Activated CD8-positive, alpha-beta memory T cell treated with anti-CD3 and anti-CD28 coated beads for 4 hours (primary cell): ENCODE results near the gene KIF20B.
A peak's percentile ranks its signal among the peaks of the same experiment; 100 is the strongest.

Experiments
- DNase-seq, 2 donors: peaks; one replicate each; pipeline ENCODE4 v3.0.0-alpha.2; 2020; ENCODE audit warnings: low read depth in 2 of 2

Gene KIF20B, protein sequence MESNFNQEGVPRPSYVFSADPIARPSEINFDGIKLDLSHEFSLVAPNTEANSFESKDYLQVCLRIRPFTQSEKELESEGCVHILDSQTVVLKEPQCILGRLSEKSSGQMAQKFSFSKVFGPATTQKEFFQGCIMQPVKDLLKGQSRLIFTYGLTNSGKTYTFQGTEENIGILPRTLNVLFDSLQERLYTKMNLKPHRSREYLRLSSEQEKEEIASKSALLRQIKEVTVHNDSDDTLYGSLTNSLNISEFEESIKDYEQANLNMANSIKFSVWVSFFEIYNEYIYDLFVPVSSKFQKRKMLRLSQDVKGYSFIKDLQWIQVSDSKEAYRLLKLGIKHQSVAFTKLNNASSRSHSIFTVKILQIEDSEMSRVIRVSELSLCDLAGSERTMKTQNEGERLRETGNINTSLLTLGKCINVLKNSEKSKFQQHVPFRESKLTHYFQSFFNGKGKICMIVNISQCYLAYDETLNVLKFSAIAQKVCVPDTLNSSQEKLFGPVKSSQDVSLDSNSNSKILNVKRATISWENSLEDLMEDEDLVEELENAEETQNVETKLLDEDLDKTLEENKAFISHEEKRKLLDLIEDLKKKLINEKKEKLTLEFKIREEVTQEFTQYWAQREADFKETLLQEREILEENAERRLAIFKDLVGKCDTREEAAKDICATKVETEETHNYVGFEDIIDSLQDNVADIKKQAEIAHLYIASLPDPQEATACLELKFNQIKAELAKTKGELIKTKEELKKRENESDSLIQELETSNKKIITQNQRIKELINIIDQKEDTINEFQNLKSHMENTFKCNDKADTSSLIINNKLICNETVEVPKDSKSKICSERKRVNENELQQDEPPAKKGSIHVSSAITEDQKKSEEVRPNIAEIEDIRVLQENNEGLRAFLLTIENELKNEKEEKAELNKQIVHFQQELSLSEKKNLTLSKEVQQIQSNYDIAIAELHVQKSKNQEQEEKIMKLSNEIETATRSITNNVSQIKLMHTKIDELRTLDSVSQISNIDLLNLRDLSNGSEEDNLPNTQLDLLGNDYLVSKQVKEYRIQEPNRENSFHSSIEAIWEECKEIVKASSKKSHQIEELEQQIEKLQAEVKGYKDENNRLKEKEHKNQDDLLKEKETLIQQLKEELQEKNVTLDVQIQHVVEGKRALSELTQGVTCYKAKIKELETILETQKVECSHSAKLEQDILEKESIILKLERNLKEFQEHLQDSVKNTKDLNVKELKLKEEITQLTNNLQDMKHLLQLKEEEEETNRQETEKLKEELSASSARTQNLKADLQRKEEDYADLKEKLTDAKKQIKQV (N-terminal part only)

DNA sequence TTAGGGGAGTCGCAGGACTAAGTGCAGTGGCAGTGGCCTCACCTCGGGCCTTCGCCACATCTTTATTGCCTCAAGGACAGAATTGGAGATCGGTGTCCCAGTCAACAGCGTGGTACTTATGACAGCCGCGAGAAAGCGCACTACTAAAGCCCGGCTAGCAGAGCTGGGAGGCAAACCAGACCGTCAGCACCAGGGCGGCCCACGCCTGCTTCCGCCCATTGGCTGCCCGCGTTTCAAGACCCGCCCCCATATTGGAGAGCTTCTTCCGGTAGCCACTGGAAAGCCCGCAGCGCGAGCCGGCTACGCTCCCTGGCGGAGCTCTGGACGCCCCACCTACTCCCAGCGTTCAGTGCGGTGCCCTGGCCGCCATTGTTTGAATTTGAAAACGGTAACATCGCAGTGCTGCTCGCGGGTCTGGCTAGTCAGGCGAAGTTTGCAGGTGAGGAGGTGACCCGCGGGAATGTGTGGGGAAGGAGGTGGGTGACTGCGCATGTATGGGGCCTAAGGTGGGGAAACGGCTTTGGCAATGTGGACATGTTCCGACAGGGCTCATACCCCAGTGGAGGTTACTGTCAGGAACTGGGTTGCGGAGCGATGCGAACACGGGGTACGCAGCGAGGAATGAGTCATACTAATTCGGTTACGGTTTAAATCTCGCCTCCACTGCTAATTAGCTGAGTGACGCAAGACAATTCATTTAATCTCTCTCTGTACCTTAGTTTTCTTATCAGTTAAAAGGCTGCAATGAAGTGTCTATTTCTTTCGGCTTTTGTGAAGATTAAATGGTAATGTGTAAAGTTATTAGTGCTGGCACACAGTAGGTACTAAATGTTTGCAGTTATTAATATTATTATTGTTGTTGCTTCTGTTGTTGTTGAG, at the start of gene KIF20B:
KIF20B (plus strand) TSS at position 349 of the 879 bp plus-strand sequence. CDS start 3,705 bp downstream, outside the sequence.
- DNase-seq = peak; percentile 86 to 92

DNA sequence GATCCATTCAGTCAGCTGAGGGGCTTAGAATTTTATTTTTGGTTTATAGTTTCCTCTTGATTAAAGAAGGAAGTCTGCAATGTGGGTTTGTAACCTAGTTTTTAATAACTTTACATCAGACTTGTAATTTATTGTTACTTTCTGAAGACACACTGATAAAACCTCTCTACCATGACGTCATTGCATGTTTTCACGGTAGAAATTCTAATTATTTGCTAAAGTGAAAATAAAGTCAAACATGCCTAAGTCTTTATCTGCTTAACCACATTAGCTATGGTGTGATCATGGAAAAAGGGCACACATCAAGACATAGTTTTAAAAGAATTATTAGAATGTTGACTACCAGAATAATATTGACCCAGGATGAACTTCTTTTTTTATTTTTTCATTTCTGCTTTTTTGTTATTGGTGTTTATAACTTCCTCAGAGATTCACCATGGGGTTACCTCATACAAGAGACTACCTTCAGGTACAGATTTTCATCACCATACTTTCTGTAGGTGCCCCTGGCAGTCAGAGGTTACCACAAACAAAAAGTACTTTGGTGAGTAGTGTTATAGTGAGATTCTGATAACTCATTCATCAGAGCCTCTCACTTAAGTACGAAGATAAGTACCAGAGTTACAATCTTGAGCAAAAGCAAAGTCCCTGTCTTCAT, 49.3 kb upstream of the KIF20B start:
- no peak for DNase-seq

DNA sequence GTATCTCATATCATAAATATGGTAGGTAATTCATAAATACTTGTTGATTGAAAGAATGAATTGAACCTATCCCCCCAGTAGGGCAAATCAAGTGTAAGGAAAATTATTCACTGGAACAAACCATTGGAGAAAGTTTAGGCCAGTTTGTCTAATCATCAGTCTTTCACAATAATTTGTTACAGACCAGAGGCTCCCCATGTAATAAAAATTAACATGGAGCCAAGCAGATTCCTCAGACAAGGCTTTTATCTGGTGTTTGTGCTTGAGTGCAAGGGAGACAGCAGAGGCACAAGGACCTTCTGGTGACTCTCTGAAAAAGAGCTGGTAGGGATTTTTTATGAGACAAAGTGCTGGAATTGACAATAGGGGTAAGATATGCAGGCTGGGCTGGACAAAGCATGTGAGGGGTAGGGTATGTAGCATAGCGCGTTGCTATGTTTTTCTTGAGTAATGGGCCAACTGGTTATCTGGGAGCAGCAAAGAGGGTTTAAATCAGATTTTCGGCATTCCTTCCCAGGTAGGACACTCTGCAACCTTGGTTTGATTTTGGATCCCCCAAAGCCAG, 48.5 kb upstream of the KIF20B start:
- DNase-seq = no peak

DNA sequence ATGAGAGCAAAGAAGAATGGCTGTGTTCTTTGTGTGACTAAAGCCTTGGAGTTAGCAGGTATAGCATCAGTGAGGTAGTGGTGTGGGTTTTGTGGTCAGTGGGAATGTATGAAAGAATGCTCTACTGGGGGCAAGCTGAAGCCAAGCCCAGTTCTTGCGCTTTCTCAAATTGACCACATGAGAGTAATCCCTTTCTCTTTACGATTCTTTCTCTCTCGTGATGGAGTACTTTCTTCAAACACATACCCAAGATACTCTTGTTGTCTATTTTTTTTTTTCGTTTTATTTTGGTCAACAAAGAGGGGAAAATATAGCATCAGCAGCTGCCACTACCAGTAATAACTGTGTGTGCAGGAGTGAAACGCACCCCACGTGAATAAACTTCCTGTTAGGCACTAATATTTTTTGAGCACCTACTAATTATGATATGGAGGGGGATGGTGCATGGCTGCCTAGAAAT, 48.0 kb upstream of the KIF20B start:
- DNase-seq = no peak

DNA sequence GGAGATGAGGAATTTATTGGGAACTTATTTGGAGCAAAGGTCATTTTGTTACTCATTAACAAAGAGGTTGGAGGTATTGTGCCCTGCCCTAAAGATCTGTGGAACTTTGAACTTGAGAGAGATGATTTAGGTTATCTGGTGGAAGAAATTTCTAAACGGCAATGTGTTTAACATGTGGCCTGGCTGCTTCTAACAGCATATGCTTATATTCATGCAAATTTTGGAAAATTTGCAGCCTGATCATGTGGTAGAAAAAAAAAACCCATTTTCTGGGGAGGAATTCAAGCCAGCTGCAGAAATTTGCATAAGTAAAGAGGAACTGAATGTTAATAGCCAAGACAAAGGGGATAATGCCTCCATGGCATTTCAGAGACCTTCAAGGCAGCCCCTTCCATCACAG, 45.7 kb upstream of the KIF20B start:
- no peak for DNase-seq

DNA sequence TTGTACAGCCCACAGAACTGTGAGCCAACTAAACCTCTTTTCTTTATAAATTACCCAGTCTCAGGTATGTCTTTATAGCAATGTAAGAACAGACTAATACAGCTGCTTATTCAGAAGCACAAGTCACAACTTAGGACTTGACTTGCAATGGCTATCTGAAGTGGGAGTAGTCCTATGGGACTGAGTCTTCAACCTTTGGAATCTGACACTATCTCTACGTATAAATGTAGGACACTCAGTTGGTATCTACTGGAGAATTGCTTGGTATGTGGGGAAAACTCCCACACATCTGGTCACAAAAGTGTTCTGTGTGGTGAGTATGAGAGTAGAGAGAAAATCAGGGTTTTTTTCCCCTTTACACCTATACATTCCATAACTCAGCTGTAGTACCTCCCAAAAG, 44.1 kb upstream of the KIF20B start:
- DNase-seq = no peak

DNA sequence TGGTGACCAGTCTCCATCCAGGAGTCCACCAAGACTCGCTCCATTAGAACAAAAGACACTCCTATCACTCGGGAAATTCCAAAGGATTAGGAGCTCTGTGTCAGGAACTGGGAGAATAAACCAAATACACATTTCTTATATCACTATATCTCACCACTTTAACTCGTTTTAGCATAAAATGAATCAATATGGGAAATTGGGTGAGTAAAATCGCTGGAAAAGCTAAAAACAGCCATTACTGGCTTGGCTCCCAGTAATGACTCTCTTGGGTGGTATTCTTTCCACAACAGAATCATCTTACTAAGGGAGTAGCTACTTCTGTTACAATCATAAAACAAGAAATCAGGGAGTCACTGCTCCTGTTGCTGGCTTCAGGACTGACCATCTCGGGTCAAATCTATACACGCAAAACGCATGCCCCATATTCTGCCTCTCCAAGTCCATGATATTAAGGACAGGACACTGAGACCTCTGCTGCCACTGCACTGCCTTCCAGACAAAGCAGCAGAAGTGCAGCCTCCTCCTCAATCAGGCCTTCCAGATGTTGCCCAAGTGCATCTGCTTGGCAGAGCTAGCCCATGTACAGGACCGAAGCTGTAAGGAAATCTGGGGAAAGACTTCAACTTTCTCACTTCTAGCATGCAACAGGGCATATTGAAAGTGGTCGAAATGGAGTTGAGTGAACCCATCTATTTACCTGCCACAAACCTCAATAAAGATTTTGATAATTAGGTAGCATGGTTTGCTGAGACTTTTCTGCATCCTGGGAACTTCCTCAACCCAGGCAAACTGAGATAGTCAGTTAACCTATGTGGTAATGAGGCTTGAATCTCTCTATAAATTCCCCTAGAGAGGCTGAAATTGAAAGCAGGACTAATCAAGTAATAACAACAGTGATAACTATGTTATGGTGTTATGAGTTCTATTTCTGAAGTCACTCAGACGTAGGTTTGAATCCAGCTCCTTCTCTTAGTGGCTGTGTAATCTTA, 42.0 kb upstream of the KIF20B start:
- no peak for DNase-seq

DNA sequence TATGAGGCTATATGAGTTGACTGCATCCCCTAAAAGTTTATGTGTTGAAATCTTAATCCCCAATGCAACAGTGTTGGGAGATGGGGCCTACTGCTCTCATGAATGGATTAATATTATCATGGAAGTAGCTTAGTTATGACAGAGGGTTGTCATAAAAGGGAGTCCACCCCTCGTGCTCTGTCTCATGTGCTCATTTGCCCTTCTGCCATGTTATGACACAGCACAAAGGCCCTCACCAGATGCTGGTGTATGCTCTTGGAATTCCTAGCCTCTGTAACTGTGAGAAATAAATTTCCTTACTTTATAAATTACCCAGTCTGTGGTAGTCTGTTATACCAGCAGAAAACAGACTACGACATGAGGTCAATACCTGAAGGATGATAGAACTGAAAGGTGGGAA, 38.8 kb upstream of the KIF20B start:
- no peak for DNase-seq

DNA sequence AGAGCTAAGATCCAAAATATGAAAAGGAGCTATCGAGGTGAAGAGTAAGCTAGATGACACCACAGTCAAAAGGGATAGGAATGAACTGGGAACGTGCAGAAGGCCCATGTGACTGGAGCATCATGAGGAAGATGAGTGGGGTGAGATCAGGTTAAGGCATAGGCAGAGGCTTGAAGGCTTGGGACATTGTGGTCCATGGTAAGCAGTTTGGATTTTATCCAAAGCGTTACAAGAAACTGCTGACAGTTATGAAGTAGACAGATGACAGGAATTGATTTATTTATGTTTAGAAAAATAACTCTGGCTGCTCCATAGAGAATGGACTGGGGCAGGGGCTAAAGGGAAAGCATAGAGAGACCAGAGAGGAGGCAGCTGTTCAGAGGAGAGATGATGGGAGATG, 38.2 kb upstream of the KIF20B start:
- DNase-seq = no peak

DNA sequence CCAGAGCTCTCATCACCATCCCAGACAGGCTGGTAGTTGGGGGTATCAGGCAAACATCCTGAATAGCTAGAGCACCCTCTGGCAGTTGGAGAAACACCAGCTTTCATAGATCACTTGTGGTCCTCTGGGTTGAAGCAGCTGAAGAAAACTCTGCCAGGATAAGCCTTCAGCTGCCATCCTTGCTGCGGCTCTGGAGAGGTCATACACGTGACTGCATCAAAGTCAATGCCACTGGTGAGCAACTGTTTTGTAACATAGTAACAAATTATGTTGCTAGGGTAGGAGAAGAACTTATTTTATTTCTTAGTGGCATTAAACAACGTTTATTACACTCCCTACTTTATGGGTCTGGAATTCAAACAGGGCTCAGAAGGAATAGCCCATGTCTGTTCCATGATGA, 37.2 kb upstream of the KIF20B start:
- no peak for DNase-seq

DNA sequence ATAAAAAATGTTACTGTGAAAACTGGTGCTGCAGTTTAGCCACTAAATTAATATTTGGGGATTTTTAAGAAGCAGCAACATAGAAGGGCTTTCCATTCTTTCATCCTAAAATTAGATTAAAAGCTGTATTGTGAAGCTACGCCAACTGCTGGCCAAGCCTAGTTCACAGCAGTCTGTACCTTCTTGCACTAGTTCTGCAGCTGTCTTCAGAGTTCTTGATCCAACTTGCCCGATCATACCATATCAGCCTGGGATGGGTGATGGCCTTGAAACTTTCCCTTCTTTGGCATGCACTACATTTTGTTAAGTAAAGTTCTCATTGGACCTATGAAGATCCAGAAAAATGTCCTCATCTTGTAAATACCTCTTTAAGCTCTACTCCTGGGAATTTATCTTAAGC, 36.1 kb upstream of the KIF20B start:
- DNase-seq = no peak

DNA sequence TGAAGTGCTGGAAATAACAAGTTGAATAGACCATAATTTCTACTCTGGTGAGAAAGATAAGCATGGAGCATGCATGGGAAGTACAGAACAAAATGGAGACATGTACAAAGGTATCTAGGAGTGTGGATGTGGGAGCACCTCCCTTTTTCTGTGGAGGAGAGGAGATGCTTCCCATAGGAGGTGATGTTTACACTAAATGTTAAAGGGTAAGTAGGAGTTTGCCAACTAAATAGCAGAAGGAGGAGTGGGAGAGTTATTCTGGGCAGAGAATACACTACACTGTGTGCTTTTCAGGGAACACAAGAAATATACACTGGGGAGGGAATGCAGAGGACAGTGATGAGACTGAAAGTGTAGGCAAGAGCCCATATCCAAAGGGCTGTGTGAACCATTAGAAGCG, 35.3 kb upstream of the KIF20B start:
- no peak for DNase-seq

DNA sequence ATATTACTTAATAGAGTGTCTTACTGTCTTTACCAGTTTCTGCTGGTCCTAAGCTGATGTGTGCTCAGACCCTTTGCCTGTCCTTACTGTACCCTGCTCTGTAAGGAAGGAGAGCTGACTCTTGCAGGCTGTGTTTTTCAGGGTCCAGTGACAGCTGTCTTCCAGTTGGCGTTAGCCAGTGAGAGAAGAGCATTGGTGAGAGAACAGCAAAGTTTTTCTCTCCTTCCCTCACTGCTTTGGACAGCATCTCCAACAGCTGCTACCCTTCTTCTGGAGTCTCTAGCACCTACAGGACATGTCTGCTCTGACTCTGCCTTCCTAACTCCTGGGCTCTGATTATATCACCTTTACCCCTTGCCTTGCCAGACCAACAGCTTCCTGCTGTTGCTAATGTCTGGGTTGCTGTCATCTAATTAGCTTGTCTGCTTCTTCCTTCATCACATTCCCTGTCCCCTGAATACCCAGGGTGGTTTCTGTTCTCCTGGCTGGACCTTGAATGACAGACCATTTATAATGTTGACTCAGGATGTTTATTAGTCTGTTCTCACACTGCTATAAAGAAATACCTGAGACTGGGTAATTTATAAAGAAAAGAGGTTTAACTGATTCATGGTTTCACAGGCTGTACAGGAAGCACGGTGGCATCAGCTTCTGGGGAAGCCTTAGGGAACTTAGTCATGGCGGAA, 32.9 kb upstream of the KIF20B start:
- DNase-seq = no peak

DNA sequence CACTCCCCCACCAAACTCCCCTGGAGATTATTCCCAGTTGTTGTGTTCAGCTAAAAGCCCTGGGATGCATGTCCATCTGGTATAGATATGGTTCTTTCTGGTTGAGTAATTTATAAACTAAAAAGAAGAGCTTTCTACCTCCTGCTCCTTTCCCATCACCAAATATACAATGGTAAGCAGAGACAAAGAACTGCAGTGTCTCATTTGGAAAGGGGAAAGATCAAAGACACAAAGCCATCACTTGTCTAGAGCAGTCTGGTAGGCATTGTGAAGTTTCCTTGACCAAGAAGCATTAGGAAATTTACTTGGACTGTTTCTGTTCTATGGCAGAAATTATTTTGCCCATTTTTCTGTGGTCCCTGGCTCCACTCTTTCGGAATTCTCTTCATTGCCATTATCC, 31.4 kb upstream of the KIF20B start:
- no peak for DNase-seq

DNA sequence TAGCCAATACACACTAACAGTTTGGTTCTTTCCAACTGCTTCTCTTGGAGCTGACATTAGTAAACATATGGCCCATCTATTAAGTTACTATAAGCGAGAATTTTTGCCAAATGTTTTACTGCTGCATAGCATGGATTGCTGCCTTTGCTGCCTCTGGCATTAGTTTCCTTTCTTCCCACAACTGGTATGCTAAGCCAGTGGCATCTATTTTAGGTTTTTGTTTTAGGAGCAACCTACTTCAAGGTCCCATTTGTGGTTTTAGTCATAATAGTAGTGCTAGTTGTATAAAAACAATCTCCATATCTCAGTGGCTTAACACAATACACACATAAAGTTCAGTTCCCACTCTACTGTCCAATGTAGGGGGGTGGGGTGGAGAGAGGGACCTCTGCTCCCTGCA, 30.5 kb upstream of the KIF20B start:
- DNase-seq = no peak

DNA sequence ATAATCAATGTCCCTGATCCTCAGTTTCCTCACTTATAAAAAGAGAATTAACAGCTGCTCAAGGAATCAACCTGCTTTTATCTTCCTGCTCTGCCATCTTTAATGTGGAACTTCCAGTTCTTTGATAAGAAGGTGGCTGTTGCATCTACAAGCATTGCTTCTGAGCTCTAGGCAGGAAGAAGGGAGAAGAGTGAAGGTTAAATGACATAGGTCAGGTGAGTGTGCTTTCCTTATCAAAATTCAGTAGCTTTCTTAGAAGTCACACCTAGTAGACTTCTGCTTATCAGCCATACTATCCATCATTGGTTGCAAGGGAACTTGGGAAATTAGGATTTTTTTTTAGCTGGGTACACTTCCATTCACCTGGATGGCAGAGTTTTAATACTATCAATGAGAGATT, 24.0 kb upstream of the KIF20B start:
- DNase-seq = no peak

DNA sequence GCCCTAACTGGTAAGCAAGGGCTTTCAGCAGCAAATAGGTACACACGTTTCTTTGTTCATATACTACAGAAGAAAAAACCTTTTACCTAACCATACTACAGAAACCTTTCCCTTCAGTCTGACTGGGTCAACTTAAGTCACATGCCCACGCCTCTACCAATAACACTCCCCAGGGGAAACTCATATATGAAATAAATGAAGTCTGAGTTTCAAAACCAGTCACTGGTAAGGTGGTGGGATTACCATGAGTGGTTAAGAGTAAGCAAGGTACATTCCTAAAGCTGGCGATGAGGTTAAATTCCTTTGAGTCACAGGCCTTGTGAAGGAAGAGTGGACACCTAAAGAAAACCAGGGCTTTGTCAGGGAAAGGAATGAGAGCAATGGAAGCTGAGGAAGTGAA, 21.4 kb upstream of the KIF20B start:
- DNase-seq = no peak

DNA sequence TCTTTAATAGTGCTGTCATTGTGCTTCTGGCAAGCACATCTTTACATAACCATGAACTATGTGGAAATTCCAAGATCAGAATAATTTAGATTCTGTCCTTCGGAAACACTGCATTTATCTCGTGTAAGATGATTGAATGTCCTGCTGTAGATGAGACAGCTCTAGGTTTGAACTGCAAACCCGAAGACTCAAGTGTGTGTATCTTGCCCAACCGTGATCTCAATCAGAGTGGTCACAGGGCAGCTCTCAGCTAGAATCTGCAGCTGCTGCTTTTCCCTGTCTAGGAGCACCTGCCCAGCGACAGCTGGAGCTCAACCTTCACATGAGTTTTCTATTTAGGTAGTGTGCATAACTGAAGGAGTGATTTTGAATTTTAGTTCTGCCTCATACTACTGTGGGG, 17.5 kb upstream of the KIF20B start:
- DNase-seq = no peak
